Endothelial cell of hepatic sinusoid (primary cell): ENCODE data around the gene BOC.

Experiments used
- in situ Hi-C: cut with HindIII; loops from 2 replicates; pipeline ENCODE4 v1.10.0; 2017; ENCODE audit warnings: low sequenced_read_pairs

Gene BOC

DNA sequence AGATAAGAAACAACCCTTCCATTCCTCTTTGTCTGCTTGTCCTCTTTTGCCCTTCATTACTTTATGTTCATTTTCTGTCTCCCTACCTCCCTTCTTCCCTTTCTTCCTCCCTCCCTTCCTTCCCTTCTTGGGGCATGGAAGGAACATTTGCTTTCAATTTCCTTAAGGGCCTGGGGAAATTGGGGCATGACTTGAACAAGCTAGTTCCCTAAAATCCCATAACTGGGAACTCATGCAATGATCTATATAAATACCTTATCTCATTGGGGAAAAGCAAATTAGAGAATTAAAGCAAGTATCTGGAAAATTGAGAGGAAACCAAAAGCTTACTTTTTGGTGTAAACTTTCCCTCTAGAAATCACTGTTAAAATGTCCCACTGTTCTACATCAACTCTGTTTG, 35.7 kb downstream of the BOC start:
- in situ Hi-C loops, result no loop called here

- in situ Hi-C loops, result no loop called here
Measured at GRCh38 chr3:113247675-113248458, 36.5 kb downstream of the BOC start.

DNA sequence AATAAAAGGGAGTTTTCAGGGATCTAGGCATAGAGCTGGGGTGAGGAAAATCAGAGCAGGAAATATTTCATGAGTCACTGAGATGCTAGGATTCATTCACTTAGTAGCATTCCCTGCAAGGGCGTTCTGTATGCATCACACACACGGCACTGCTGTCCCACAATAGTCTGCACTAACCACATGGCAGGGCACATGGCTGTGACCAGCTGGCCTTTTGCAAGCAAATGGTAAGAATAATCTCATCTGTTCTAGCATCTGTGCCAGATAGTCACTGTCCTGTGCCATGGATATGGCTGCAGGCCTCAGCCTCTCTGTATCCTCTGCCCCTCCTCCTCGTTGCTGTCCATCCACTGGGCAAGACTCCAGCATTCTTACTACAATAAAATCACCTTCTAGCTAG, 37.8 kb downstream of the BOC start:
- in situ Hi-C loops, result no loop called here

DNA sequence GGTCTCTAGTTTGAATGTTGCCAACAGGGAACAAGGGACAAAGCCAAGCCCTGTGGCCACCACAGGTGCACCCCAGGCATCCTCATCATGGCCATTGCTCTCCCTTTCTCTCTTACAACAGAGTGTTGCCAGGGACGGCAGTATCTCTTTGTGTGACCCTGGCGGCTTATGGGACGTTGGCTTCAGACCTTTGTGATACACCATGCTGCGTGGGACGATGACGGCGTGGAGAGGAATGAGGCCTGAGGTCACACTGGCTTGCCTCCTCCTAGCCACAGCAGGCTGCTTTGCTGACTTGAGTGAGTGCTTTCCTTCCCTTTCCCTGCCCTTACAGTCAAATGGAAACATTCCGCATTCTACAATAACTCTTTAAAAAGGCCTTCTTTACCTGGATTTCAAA, 38.2 kb downstream of the BOC start:
- in situ Hi-C loops, result no loop called here

DNA sequence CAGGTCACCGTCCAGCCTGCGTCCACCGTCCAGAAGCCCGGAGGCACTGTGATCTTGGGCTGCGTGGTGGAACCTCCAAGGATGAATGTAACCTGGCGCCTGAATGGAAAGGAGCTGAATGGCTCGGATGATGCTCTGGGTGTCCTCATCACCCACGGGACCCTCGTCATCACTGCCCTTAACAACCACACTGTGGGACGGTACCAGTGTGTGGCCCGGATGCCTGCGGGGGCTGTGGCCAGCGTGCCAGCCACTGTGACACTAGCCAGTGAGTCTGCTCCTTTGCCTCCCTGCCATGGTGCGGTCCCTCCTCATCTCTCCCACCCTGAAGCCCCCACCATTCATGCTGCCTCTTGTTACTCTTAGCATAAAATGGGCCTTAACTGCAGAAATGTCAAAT, 39.2 kb downstream of the BOC start:
- in situ Hi-C loops, result no loop called here

DNA sequence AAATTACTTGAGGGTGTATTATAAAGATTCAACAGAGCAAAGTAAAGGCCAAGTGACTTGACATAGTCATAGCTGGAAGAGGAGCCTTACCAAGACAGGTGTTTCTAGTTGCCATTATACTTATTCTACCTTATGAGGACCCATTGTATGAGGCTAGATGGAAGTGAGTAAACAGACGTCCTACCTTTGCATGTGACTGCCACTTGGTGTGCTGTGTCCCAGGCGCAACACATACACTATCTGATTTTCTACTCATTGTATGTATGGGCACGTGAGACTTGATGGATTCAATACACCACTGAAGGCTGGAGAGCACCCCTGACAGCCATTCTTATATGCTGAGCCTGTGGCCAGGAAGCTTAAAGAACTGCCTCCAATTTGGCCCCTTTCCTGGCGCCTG, 40.5 kb downstream of the BOC start:
- in situ Hi-C loops, result no loop called here

GRCh38 chr3:113252553-113252952, 41.2 kb downstream of the BOC start:
- in situ Hi-C loops, result no loop called here

GRCh38 chr3:113253702-113254101, 42.3 kb downstream of the BOC start:
- in situ Hi-C loops, result no loop called here

DNA sequence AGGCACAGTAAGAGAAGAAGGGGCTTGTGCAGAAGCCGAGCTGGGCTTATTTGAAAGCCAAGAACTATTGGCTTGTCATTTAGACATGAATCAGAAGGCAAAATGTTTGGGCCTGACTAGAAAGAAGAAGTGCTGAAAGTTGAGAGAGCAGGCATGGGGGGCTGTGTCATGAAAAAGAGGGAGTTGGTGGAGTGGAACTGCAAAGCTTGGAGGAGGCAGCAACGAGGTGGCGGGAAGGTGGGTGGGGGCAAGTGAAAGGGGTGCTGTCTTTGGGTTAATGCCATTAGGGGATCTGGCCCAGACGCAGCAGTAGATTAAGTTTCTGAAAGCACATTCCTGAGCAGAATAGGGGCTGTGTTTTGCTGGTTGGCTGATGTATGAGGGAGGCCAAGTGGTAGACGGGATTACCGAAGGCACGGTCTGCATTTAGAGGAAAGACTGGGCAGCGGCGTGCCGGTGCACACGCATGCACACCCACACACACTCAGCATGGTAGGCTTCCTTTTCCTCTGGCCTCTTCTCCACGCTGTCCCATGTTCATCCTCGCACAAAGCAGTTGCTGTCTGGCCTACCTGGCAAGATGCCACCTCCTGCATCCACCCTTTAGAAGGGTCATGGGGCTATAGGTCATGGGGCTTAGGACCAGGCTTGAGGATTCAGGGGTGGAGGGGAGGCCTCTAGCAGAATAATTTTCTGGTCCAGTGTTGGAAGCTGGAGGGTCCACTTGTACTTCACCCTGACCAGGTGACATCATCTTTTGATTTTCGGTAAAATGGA, 43.0 kb downstream of the BOC start:
- in situ Hi-C loops, result no loop called here

DNA sequence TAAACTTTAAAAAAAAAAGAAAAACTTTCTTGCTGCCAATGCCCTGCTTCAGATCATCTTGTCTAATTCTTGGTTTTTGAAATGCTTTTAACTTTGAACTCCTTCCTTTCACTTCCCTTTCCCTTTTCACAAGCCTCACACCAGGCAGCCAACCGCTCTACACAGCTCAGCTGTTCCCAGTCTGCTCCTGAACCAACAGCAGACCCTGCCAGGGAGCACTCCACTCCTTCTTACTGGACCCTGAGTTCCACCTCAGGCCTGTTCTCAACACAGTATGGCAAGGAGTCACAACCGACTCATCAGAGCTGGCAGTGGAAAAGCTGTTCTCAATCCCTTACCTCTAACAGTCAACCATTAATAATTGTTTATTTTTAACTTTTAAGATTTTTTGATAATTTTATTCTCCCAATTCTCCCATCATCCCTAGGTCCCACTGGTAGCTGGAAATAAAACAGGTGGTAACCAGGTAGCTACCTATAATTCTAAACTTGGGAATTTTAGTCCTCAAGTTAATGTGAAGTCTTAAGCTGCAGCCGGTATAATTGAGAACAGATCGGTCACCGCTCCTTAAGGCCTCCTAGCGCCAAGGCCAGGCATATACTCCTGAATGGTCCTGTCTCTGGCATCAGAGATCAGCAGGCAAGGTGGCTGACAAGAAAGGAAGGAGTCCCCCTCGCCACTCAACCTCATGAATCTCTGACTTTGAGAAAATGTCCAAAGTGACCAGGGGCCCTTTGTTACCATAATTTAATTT, 43.9 kb downstream of the BOC start:
- in situ Hi-C loops, result no loop called here

- in situ Hi-C loops, result no loop called here
Measured at GRCh38 chr3:113255854-113256615, 44.7 kb downstream of the BOC start.

- in situ Hi-C loops, result no loop called here
Measured at GRCh38 chr3:113258361-113258760, 47.0 kb downstream of the BOC start.

DNA sequence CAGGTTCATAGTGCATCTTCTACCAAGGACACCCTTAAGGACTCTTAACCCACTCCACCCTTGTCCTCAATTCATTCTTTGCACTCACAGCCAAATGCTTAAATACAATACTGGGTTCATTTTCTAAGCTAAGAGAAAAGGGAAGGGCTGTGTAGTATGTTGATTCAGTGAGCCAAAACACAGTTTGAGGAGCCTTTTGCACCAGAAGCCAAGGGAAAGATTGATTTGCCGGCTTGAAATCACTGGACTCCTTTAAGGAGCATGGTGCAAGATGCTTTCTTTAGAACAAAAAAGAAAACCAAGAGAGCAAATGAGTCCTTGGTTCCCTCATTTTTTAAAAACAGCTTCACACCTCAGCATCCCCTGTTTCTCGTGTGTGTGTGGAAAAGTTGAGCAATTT, 47.8 kb downstream of the BOC start:
- in situ Hi-C loops, result no loop called here

DNA sequence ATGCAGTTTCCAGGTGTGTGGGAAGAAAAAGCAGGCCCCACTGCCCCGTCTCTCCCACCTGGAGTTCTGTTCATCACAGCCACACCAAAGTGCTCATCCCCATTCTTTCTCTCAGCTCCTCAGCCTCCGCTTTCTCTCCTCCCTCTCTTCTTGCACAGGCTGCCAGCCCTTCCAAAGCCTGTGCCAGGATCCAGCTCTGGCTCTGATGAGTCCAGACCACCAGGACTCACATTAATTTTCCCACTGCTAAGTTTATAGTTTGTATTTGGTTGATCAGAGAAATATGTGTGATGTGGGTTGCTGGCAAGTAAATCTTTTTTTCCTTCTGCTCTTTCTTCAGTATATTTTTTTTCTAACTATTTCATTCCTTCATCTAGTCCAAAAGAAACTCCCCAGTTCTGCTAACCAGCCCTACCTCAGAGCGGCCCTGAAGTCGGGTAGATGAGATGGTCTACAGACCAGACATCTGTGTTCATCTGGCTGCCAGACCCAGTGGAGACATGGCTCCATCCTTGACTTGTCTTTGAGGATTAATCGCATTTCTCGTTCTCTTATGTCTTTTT, 49.8 kb downstream of the BOC start:
- in situ Hi-C loops, result no loop called here

GRCh38 chr3:113261626-113262303, 50.4 kb downstream of the BOC start:
- in situ Hi-C loops, result no loop called here

- in situ Hi-C loops, result no loop called here
Measured at GRCh38 chr3:113262304-113262665, 50.9 kb downstream of the BOC start.

GRCh38 chr3:113263020-113263419, 51.7 kb downstream of the BOC start:
- in situ Hi-C loops, result no loop called here

GRCh38 chr3:113263778-113264177, 52.4 kb downstream of the BOC start:
- in situ Hi-C loops, result no loop called here

- in situ Hi-C loops, result no loop called here
Measured at GRCh38 chr3:113264283-113265131, 53.1 kb downstream of the BOC start.
